Pancreas (tissue), 10 donors: ENCODE data around the gene RMND5A. TPM values are rescaled to one million over a fixed set of nuclear protein-coding genes. Genes with fewer than 3 reads are reported as not detected.

Source experiments
- ATAC-seq, 4 donors: fragments of 200-7000 bp; cut with Tn5 transposase; one replicate each; pipeline versions ENCODE4 v1.8.0 to v1.9.1; 2020; ENCODE audit warnings: mild to moderate bottlenecking in 4 of 4, moderate library complexity in 4 of 4
- DNase-seq, 6 donors: peaks; one replicate each; pipeline ENCODE4 v3.0.0-alpha.2; 2020
- FAIRE-seq: peaks from 2 replicates; lab custom pipeline; 2012; peaks lifted over from hg19 to GRCh38; lab: Jason Lieb, UNC
- H3K27ac ChIP-seq, 4 donors: fragments of 200-600 bp; sonication (generic); 1 replicate in 3 of 4; 2 replicates in 1 of 4; pipeline versions ENCODE4 v1.5.0 to v1.8.0; 2020
- H3K27me3 ChIP-seq, 4 donors: fragments of 200-600 bp; one replicate each; pipeline ENCODE4 v1.8.0; 2021
- H3K36me3 ChIP-seq, 3 donors: fragments of 200-600 bp; sonication (generic) in 1 of 3; one replicate each; pipeline versions ENCODE4 v1.5.0 to v1.8.0; 2020 to 2021
- H3K4me1 ChIP-seq, 3 donors: fragments of 200-600 bp; one replicate each; pipeline ENCODE4 v1.8.0; 2021
- H3K4me3 ChIP-seq, 4 donors: fragments of 200-600 bp; sonication (generic) in 2 of 4; one replicate each; pipeline versions ENCODE4 v1.5.0 to v1.8.0; 2020 to 2021
- H3K9me3 ChIP-seq, 4 donors: fragments of 200-600 bp; one replicate each; pipeline ENCODE4 v1.8.0; 2021
- WGBS, 2 donors: extraction: QIAGEN DNeasy Blood & Tissue Kit; methylation state at CpG; one replicate each; pipeline ENCODE4 v1.1.7; 2013; 5-methylcytosine and 5-hydroxymethylcytosine counted together
- intact Hi-C, 3 donors: fragments of 100-400 bp; cut with DNase I; formaldehyde crosslinking; loops; one replicate each; pipeline versions ENCODE4 v1.11.1 to v1.14.2; 2022
- polyA plus RNA-seq, 2 donors: library from polyadenylated mRNA; stranded (reverse); fragments of 200-250 nt; gene quantifications; one replicate each; pipeline ENCODE4 v1.2.3, GENCODE V29; 2013
- total RNA-seq, 6 donors: library from RNA; stranded (reverse); fragmentation: NEBNext Ultra II Directional in 4 of 6; extraction: Animal tissue kit (Norgen Biotek cat#: 25700) in 4 of 6; gene quantifications; one replicate each; pipeline versions ENCODE4 v1.2.1 to v1.2.4, GENCODE V29; 2021 to 2023
- TF ChIP-seq, protein P1 (sequence below), 4 donors: fragments of 200-600 bp; sonication (generic) in 3 of 4; IDR thresholded peaks; one replicate each; pipeline versions ENCODE4 v1.5.0 to v1.8.0; 2021; ENCODE audit warnings: antibody characterized with exemption in 4 of 4
- donor health status: healthy with polysubstance abuse.
- donor health status: DM: no; HTN: no; CAD: no; lungs with moderate emphysema.
- donor health status: DM: no; HTN: no; CAD: no.
- donor health status: control.
- donor health status: control.
- donor health status: Bipolar disorder and iron deficiency.
- donor health status: DM: yes; HTN: yes; CAD: no.
- donor health status: DM: no; HTN: no; CAD: no.
- donor health status: DM: no; HTN: no; CAD: no.
- donor health status: DM: yes; HTN: yes; CAD: no.

The RMND5A gene
- total and polyA plus RNA-seq, 8 donors = 5.1 to 19.4 (median 13.1) TPM

DNA sequence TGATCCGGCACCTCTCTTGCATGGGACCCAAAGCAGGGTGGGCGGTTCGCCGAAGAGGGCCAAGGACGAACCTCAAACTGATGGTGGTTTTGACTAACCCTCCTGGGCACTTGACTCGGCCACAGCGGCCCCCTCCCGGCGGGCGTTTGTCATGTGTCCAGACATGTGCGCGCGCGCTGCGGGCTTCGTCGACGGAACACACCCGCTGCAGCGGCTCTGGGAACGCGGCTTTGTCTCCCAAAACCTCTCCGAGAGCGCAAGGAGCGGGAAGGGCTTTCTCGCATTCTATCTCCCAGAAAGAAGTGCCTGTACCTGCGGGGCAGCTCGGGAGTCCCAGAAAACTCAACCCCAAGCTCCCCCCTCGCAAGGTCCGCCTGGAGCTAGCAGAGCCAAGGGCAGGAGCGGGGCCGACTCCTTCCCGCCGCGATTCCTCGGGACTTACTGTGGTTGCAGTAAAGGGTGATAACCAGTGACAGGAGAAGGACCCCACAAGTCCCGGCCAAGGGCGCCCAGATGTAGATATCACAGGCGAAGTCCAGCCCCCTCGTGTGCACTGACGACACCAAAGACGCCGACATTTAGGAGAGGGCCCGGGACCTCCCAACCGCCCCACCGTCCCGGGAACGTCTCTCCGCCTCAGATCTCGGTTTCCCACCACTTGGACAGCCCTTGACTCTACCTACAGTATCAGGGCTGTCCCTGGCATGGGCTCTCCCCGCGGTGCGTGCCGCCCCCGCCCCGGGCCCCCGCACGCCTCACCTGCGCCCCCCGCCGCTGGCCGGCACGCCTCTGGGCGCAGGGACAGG is 69.0 kb downstream of the RMND5A start:
- no peaks in the 10 kb centered on the region for H3K9me3 ChIP-seq
- 8 to 9% methylated on average over 64 of the region's 64 CpGs for WGBS, 2 donors
- DNase-seq (peak in 2 of 6 donors; percentile 62 to 64), ATAC-seq (no peak), FAIRE-seq (no peak)
- H3K27me3 ChIP-seq = peaks cover 0 to 42% (median 12%) of the 10 kb centered on the region in 4 donors
- peak overlapping the region in 1 of 4 donors; percentile 20 for H3K4me3 ChIP-seq
- H3K27ac ChIP-seq = no peak overlapping the region
- H3K4me1 ChIP-seq = peaks cover 0 to 16% (median 9%) of the 10 kb centered on the region in 3 donors
- intact Hi-C loops = no loop called here
- TF ChIP-seq, protein P1, sequence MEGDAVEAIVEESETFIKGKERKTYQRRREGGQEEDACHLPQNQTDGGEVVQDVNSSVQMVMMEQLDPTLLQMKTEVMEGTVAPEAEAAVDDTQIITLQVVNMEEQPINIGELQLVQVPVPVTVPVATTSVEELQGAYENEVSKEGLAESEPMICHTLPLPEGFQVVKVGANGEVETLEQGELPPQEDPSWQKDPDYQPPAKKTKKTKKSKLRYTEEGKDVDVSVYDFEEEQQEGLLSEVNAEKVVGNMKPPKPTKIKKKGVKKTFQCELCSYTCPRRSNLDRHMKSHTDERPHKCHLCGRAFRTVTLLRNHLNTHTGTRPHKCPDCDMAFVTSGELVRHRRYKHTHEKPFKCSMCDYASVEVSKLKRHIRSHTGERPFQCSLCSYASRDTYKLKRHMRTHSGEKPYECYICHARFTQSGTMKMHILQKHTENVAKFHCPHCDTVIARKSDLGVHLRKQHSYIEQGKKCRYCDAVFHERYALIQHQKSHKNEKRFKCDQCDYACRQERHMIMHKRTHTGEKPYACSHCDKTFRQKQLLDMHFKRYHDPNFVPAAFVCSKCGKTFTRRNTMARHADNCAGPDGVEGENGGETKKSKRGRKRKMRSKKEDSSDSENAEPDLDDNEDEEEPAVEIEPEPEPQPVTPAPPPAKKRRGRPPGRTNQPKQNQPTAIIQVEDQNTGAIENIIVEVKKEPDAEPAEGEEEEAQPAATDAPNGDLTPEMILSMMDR (IDR thresholded peaks at IDR 0.05) = no peak
- H3K36me3 ChIP-seq = no peaks in the 10 kb centered on the region

DNA sequence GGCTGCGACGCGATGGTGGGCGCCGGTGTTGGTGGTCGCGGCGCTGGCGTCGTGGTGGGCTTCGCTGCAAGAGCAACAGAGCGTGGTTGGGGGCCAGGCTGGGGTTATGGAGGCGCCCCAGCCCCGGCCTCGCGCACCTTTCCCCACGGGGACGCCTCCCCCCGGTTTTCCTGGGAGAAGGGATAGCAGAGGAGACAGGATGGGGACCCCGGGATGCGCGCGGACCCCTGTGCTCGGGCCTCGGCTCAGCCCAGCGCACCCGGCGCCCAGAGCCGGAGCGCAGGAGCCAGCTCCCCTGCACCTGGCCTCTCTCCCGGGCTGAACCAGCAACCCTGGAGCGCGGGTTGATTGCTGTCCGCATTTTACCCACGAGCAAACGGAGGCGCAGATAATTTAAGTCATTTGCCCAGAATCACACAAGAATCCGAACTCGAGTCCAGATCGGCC is 69.6 kb downstream of the RMND5A start:
- Histone ChIP-seq H3K4me1 (peaks cover 0 to 16% (median 9%) of the 10 kb centered on the region in 3 donors), H3K4me3 (peak overlapping the region in 1 of 4 donors; percentile 14), H3K9me3 (no peaks in the 10 kb centered on the region), H3K36me3 (no peaks in the 10 kb centered on the region), H3K27ac (no peak overlapping the region), H3K27me3 (peaks cover 0 to 42% (median 12%) of the 10 kb centered on the region in 4 donors)
- WGBS, 2 donors = 5 to 6% methylated on average over 40 of the region's 40 CpGs
- peak in 1 of 4 donors; percentile 18 for ATAC-seq
- intact Hi-C loops = no loop called here
- no peak for FAIRE-seq
- peak in 1 of 6 donors; percentile 65 for DNase-seq
- TF ChIP-seq, protein P1 (IDR thresholded peaks at IDR 0.05) = no peak

DNA sequence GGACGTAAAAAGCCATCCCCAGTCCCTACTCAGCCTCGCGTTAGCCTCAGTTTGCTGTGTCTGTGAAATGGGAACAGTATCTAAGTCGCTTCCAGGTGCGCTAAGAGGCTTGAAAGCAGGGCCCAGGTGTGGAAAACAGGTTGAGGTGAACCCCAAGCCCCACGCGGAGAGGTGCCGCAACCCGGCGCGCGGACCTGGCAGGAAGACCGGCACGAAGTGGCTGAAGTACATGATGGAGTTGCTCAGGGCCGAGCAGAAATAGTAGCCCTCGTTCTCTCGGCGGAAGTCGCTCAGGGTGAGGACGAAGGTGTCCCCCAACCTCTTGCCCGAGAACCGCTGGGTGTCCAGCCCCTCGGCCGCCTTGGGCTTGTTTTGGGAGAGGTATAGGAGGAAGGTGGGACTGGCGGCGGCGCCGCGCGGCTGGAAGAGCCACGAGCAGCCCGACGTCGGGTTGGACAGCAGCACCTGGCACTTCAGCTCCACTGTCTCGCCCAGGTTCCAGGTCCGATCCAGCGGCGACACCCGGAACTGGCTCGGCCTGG is 70.1 kb downstream of the RMND5A start:
- H3K9me3 ChIP-seq = no peaks in the 10 kb centered on the region
- FAIRE-seq (no peak), DNase-seq (peak in 1 of 6 donors; percentile 65), ATAC-seq (peak; percentile 39 to 61 (median 51))
- no peak overlapping the region for H3K27ac ChIP-seq
- H3K36me3 ChIP-seq = no peaks in the 10 kb centered on the region
- intact Hi-C loops = no loop called here
- H3K4me1 ChIP-seq = peaks cover 0 to 16% (median 9%) of the 10 kb centered on the region in 3 donors
- H3K27me3 ChIP-seq = peaks cover 0 to 42% (median 12%) of the 10 kb centered on the region in 4 donors
- TF ChIP-seq, protein P1 (IDR thresholded peaks at IDR 0.05) = no peak
- WGBS, 2 donors = 5 to 6% methylated on average over 40 of the region's 40 CpGs
- peak overlapping the region in 2 of 4 donors; percentile 24 to 30 for H3K4me3 ChIP-seq

DNA sequence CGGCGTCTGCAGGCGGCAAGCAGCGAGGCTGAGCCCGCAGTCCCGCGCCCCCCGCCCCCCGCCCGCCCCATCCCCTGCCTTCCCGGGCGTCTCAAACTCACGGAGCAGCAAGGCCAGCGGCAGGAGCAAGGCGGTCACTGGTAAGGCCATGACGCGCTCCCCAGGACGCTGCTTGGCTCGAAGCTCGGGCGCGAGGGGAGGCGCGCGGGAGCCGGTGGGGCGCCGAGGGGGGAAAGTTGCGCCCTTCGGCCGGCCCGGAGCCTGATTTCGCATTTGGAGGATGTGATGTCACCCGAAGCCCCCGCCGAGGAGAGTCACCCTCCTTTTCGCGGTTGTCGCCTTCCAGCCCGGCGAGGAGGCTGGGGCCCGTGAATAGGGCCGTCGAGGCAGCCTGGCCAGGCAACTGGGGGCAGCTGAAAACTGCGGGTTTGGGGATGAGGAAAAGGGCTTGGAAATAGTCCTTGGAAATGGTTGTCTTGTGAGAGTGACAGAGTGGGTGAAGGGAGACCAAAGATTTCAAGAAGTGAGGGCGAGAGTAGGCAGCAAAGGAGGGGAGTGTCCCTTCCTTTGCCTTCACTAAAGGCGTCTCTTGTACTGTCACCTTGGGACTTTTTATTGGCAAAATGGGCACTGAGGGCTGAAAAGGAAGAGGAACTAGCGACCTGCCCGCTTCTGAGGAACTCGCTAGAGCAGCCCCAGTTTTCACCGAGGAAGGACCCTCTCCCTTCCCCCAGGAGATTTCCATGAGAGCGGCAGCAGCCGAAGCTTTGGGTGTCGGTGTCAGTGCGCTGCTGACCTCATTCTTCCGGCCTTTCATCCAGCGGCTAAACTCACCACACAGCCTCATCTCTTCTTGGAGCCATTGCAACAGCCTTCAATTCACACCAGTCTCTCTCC is 70.8 kb downstream of the RMND5A start, which contains the start of gene CD8A:
CD8A (minus strand) TSS at position 238 of the 897 bp plus-strand sequence; CDS start at position 150, 88 bp downstream.
- WGBS, 2 donors = 8% methylated on average over 43 to 57 of the region's 57 CpGs
- TF ChIP-seq, protein P1 (IDR thresholded peaks at IDR 0.05) = no peak
- peak in 1 of 6 donors; percentile 77 for DNase-seq
- peak in 3 of 4 donors; percentile 29 to 48 (median 33) for ATAC-seq
- Histone ChIP-seq H3K36me3 (no peaks in the 10 kb centered on the region), H3K4me3 (peak within 1 kb of the TSS in 2 of 4 donors; percentile 24 to 30), H3K27ac (no peak within 1 kb of the TSS), H3K4me1 (peaks cover 0 to 16% (median 9%) of the 10 kb centered on the region in 3 donors), H3K9me3 (no peaks in the 10 kb centered on the region), H3K27me3 (peaks cover 0 to 42% (median 12%) of the 10 kb centered on the region in 4 donors)
- intact Hi-C loops = no loop called here
- FAIRE-seq = no peak
